ENCODE data around the gene SPSB2. TPM values are rescaled to one million over a fixed set of nuclear protein-coding genes. Genes with fewer than 3 reads are reported as not detected.

The SPSB2 gene
- total and polyA plus RNA-seq, 11 donors: 2.3 to 6.6 (median 3.5) TPM

- H3K4me3 ChIP-seq: peak overlapping the region in 1 of 12 donors; percentile 74
- H3K4me1 ChIP-seq: peaks cover 0 to 40% (median 20%) of the 10 kb centered on the region in 12 donors
- peak overlapping the region in 3 of 12 donors; percentile 24 to 92 (median 74) for H3K27ac ChIP-seq
- intact Hi-C loops (cut with DNase I): no loop called here
- ATAC-seq: no peak
- TF ChIP-seq POLR2A (IDR thresholded peaks at IDR 0.05): no peak
- TF ChIP-seq, protein P1, sequence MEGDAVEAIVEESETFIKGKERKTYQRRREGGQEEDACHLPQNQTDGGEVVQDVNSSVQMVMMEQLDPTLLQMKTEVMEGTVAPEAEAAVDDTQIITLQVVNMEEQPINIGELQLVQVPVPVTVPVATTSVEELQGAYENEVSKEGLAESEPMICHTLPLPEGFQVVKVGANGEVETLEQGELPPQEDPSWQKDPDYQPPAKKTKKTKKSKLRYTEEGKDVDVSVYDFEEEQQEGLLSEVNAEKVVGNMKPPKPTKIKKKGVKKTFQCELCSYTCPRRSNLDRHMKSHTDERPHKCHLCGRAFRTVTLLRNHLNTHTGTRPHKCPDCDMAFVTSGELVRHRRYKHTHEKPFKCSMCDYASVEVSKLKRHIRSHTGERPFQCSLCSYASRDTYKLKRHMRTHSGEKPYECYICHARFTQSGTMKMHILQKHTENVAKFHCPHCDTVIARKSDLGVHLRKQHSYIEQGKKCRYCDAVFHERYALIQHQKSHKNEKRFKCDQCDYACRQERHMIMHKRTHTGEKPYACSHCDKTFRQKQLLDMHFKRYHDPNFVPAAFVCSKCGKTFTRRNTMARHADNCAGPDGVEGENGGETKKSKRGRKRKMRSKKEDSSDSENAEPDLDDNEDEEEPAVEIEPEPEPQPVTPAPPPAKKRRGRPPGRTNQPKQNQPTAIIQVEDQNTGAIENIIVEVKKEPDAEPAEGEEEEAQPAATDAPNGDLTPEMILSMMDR (IDR thresholded peaks at IDR 0.05): no peak
- peaks cover 0 to 9% (median 0%) of the 10 kb centered on the region in 9 donors for H3K27me3 ChIP-seq
- peak in 1 of 5 donors; percentile 23 for DNase-seq
- peaks cover 0 to 39% (median 8%) of the 10 kb centered on the region in 9 donors for H3K36me3 ChIP-seq
- H3K9me3 ChIP-seq: no peaks in the 10 kb centered on the region
- WGBS, 4 donors: 84 to 89% (median 87%) methylated on average over 7 to 11 of the region's 11 CpGs
Measured at GRCh38 chr12:6830286-6830890, 42.7 kb downstream of the SPSB2 start.

DNA sequence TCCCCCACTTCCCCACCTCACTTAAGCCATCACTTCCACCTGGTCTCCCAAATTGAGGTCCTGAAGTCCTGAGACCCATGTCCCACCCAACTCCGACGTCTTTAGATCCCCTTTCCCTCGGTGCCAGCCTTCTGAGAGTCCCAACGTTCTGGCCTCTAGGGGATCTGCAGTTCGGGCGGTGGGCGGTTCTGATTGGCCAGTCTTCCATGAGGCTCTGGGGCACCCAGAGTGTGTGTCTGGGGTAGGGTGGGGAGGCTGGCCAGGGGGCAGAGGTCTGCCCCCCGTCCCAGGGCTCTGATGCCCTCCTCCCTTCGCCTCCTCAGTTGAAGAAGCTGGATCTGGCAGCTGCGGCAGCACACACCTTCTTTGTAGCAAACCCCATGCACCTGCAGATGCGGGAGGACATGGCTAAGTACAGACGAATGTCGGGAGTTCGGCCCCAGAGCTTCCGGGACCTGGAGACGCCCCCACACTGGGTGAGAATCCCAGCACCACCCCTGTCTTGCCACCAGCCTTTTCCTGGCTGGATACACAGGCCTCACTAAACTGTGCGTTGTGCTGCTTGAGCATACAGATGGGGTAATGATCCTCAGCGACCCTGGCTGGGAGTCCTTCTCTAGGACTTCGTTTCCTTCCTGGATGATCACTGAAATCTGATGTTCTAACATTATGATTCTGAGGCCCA is 43.4 kb downstream of the SPSB2 start:
- Histone ChIP-seq H3K36me3 (peaks cover 0 to 38% (median 5%) of the 10 kb centered on the region in 9 donors), H3K27ac (peak overlapping the region; percentile 65 to 92 (median 85)), H3K4me1 (peaks cover 0 to 42% (median 21%) of the 10 kb centered on the region in 12 donors), H3K9me3 (no peaks in the 10 kb centered on the region), H3K27me3 (peaks cover 0 to 9% (median 0%) of the 10 kb centered on the region in 9 donors), H3K4me3 (peak overlapping the region; percentile 62 to 92 (median 78))
- intact Hi-C loops (cut with DNase I): loop anchor here (5.0 to 10.0 kb wide), 5 partner anchors 55 to 215 kb away; partner anchors contain the start of genes MLF2 (in 6 of the 10) and LAG3 (in 1 of the 10)
- TF ChIP-seq, protein P1 (IDR thresholded peaks at IDR 0.05): peak in 1 of 12 donors; percentile 13
- no peak for TF ChIP-seq POLR2A (IDR thresholded peaks at IDR 0.05)
- peak in 2 of 5 donors; percentile 55 to 59 for DNase-seq
- ATAC-seq: peak in 2 of 4 donors; percentile 1 to 4
- WGBS, 4 donors: 52 to 59% (median 55%) methylated on average over 14 to 19 of the region's 19 CpGs

- Histone ChIP-seq H3K36me3 (peaks cover 0 to 31% (median 0%) of the 10 kb centered on the region in 9 donors), H3K27ac (peak overlapping the region; percentile 65 to 92 (median 85)), H3K4me3 (peak overlapping the region; percentile 62 to 92 (median 78)), H3K4me1 (peaks cover 0 to 37% (median 17%) of the 10 kb centered on the region in 12 donors), H3K9me3 (no peaks in the 10 kb centered on the region), H3K27me3 (peaks cover 0 to 9% (median 0%) of the 10 kb centered on the region in 9 donors)
- WGBS, 4 donors: 1 to 2% (median 1%) methylated on average over 47 to 71 of the region's 71 CpGs
- peak in 2 of 5 donors; percentile 36 to 58 for DNase-seq
- ATAC-seq: peak in 3 of 4 donors; percentile 8 to 31 (median 29)
- intact Hi-C loops (cut with DNase I): loop anchor here (5.0 to 10.0 kb wide), 5 partner anchors 54 to 214 kb away; partner anchors contain the start of genes MLF2 (in 6 of the 10) and LAG3 (in 1 of the 10)
- no peak for TF ChIP-seq POLR2A (IDR thresholded peaks at IDR 0.05)
- TF ChIP-seq, protein P1 (IDR thresholded peaks at IDR 0.05): no peak
Measured at GRCh38 chr12:6828781-6829535, 44.1 kb downstream of the SPSB2 start.

All from heart left ventricle (tissue), 16 donors.